ENCODE data around the gene PDE1C.

Gene PDE1C

GRCh38 chr7:31796375-31796774 lies 273.8 kb downstream of the PDE1C start:
- peak; percentile 25 for DNase-seq (ENCODE audit: low read depth)
- TF ChIP-seq, protein P1, sequence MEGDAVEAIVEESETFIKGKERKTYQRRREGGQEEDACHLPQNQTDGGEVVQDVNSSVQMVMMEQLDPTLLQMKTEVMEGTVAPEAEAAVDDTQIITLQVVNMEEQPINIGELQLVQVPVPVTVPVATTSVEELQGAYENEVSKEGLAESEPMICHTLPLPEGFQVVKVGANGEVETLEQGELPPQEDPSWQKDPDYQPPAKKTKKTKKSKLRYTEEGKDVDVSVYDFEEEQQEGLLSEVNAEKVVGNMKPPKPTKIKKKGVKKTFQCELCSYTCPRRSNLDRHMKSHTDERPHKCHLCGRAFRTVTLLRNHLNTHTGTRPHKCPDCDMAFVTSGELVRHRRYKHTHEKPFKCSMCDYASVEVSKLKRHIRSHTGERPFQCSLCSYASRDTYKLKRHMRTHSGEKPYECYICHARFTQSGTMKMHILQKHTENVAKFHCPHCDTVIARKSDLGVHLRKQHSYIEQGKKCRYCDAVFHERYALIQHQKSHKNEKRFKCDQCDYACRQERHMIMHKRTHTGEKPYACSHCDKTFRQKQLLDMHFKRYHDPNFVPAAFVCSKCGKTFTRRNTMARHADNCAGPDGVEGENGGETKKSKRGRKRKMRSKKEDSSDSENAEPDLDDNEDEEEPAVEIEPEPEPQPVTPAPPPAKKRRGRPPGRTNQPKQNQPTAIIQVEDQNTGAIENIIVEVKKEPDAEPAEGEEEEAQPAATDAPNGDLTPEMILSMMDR (conservative IDR thresholded peaks at IDR 0.05; ENCODE audit: control insufficient read depth, insufficient read depth, low read depth, low read length): no peak

DNA sequence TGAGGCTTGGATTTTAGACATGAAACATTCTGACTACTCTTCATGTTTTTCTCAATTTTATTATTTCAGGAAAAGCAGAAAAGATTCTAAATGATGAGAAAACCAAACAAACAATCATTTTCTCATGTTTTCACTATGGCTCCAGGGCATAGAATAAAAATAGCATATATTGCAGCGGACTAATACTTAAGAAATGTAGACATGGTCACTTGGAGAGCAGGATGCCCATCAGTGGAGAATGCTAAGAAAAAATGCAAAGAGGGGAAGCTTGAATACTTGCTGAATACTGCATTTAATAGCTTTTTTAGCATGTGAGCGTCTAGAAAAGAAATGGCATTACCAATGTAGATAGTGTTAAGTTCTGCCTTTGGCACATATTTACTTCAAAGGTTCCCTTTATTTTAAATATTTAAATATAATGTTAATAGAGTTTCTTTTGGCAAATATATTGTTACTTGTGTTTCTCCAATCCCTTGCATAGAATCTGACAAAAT lies 275.3 kb downstream of the PDE1C start:
- DNase-seq (ENCODE audit: low read depth): no peak
- H3K4me3 ChIP-seq (ENCODE audit: control insufficient read depth, low read depth, low read length): no peak overlapping the region
- TF ChIP-seq, protein P1 (conservative IDR thresholded peaks at IDR 0.05; ENCODE audit: control insufficient read depth, insufficient read depth, low read depth, low read length): no peak

More at GRCh38 chr7:31796375-31796774, 273.8 kb downstream of the PDE1C start:
- no peak overlapping the region for H3K4me3 ChIP-seq (ENCODE audit: control insufficient read depth, low read depth, low read length)

DNA sequence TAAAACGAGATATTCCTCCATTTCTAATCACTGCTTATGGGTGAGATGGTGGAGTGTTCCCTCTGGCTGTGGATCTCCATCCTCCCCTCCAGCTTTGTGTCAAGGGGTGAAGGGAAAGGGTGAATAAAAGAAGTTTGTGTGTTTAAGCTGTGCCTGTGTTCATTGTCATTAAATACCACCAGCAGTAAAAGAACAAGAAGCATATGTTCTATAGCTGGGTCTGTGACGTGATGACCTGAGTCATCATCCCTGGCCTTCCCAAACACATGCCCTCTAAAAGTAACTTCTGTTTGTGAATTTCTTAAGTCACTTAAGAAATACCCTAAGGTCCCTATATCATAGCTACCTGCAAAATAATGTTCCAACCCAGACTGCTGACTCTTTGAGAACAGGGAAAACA lies 278.3 kb downstream of the PDE1C start:
- no peak overlapping the region for H3K4me3 ChIP-seq (ENCODE audit: control insufficient read depth, low read depth, low read length)
- peak; percentile 68 for DNase-seq (ENCODE audit: low read depth)
- TF ChIP-seq, protein P1 (conservative IDR thresholded peaks at IDR 0.05; ENCODE audit: control insufficient read depth, insufficient read depth, low read depth, low read length): no peak

DNA sequence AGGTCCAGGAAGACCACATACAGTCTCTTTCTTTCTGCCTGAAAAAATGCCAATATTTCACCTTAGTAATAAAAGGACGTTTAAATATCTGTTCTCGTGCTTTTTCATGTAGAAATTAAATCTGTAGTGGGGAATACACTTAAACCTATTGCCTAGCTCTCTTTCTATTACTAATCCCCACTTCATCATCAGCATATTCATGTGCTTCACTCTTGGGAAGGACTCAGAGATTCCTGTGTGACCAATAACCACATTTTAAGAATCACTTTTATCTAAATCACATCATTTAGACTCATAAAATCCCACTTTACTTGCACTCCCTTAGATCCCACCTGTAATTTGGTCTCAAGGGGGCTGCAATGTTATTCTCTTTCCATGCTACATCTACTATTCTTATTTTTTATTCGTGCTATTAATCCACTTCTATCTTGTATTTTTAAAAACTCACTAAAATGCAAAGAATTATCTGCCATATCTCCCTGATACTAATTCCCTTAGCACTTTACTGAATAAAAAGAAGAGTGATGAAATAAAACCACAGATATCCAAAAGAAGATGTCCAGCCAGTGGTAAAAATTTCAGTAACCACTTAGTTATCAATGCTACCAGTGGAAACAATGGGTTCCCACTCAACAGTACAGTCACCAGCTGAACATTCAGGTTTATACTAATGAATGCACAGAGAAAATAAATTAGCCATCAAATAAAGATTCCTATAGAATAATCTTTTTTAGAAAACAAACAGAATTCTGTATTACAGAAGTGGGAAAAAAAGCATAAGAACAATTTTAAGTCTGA lies 281.1 kb downstream of the PDE1C start:
- no peak for DNase-seq (ENCODE audit: low read depth)
- no peak overlapping the region for H3K4me3 ChIP-seq (ENCODE audit: control insufficient read depth, low read depth, low read length)
- TF ChIP-seq, protein P1 (conservative IDR thresholded peaks at IDR 0.05; ENCODE audit: control insufficient read depth, insufficient read depth, low read depth, low read length): no peak

- TF ChIP-seq, protein P1 (conservative IDR thresholded peaks at IDR 0.05; ENCODE audit: control insufficient read depth, insufficient read depth, low read depth, low read length): no peak
- DNase-seq (ENCODE audit: low read depth): no peak
- no peak overlapping the region for H3K4me3 ChIP-seq (ENCODE audit: control insufficient read depth, low read depth, low read length)
Observed at GRCh38 chr7:31788445-31788844, 281.8 kb downstream of the PDE1C start.

- DNase-seq (ENCODE audit: low read depth): no peak
- TF ChIP-seq, protein P1 (conservative IDR thresholded peaks at IDR 0.05; ENCODE audit: control insufficient read depth, insufficient read depth, low read depth, low read length): no peak
- H3K4me3 ChIP-seq (ENCODE audit: control insufficient read depth, low read depth, low read length): no peak overlapping the region
Observed at GRCh38 chr7:31786326-31786725, 283.9 kb downstream of the PDE1C start.
